Panc1 (cell line): Measurements from ENCODE around the gene ARL2BP.

ENCODE experiments used
- CTCF ChIP-seq: fragments of 450-650 bp; IDR thresholded peaks from 2 replicates; pipeline ENCODE4 v1.5.1; 2017; ENCODE audit warnings: mild to moderate bottlenecking
- POLR2AphosphoS5 ChIP-seq: IDR thresholded peaks from 2 replicates; pipeline ENCODE4 v1.6.1; 2012; ENCODE audit warnings: mild to moderate bottlenecking, low read depth, low read length, moderate library complexity
- REST ChIP-seq, 2 experiments: IDR thresholded peaks; 2 replicates each; pipeline ENCODE4 v1.6.1; 2011 to 2012; ENCODE audit warnings: low read depth in 2 of 2, control low read depth in 1 of 2, low read length in 1 of 2, mild to moderate bottlenecking in 1 of 2, moderate library complexity in 1 of 2; ENCODE audit not compliant: insufficient read depth in 1 of 2
- SIN3A ChIP-seq: IDR thresholded peaks from 2 replicates; pipeline ENCODE4 v1.6.1; 2012; ENCODE audit warnings: low read depth, mild to moderate bottlenecking, low read length, moderate library complexity, borderline replicate concordance; ENCODE audit not compliant: insufficient read depth

GRCh38 chr16:57268804-57269800 lies 24.0 kb downstream of the ARL2BP start:
- TF ChIP-seq REST (IDR thresholded peaks at IDR 0.05; ENCODE audit: insufficient read depth in 1 of 2, low read depth in 2 of 2, low read length in 1 of 2) (no peak), CTCF (no peak), POLR2AphosphoS5 (no peak), SIN3A (no peak)
